DOHH2 (cell line): Measurements from ENCODE around the gene GATAD2A.

Experiments used
- EZH2phosphoT487 ChIP-seq: fragments of 200-600 bp; sonication (generic); IDR thresholded peaks from 2 replicates; pipeline ENCODE4 v1.6.1; 2017; ENCODE audit warnings: borderline replicate concordance, mild to moderate bottlenecking, antibody characterized with exemption, low read length, moderate library complexity, mixed read lengths
- TF ChIP-seq, protein P1 (sequence below): fragments of 200-600 bp; sonication (generic); IDR thresholded peaks from one replicate; pipeline ENCODE4 v1.5.1; 2014; ENCODE audit warnings: antibody characterized with exemption, mild to moderate bottlenecking, low read depth, low read length; ENCODE audit not compliant: poor library complexity, severe bottlenecking

- TF ChIP-seq, protein P1, sequence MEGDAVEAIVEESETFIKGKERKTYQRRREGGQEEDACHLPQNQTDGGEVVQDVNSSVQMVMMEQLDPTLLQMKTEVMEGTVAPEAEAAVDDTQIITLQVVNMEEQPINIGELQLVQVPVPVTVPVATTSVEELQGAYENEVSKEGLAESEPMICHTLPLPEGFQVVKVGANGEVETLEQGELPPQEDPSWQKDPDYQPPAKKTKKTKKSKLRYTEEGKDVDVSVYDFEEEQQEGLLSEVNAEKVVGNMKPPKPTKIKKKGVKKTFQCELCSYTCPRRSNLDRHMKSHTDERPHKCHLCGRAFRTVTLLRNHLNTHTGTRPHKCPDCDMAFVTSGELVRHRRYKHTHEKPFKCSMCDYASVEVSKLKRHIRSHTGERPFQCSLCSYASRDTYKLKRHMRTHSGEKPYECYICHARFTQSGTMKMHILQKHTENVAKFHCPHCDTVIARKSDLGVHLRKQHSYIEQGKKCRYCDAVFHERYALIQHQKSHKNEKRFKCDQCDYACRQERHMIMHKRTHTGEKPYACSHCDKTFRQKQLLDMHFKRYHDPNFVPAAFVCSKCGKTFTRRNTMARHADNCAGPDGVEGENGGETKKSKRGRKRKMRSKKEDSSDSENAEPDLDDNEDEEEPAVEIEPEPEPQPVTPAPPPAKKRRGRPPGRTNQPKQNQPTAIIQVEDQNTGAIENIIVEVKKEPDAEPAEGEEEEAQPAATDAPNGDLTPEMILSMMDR: no peak
- no peak for TF ChIP-seq EZH2phosphoT487
Observed at GRCh38 chr19:19409205-19409604, 3.7 kb downstream of the GATAD2A start.
